ENCODE measurements around the gene COL23A1.

The COL23A1 gene

GRCh38 chr5:178252258-178252657 lies 337.9 kb downstream of the COL23A1 start:
- Histone ChIP-seq H3K4me1 (ENCODE audit: low read length) (no peaks in the 10 kb centered on the region), H3K9me3 (ENCODE audit: insufficient read depth, low read length) (no peaks in the 10 kb centered on the region), H2AFZ (ENCODE audit: low read depth, low read length) (no peak overlapping the region), H4K20me1 (ENCODE audit: insufficient read depth, low read length) (no peaks in the 10 kb centered on the region), H3K27me3 (ENCODE audit: low read depth, low read length) (no peaks in the 10 kb centered on the region), H3K4me3 (ENCODE audit: low read length) (no peak overlapping the region), H3K36me3 (replicated peaks; ENCODE audit: low read depth, low read length) (no peaks in the 10 kb centered on the region), H3K27ac (ENCODE audit: low read length) (no peak overlapping the region), H3K9ac (ENCODE audit: low read length) (no peak overlapping the region), H3K79me2 (ENCODE audit: low read length) (no peaks in the 10 kb centered on the region), H3K4me2 (ENCODE audit: low read length) (no peak overlapping the region)
- no peak for TF ChIP-seq EZH2phosphoT487 (IDR thresholded peaks at IDR 0.05; ENCODE audit: low read depth)
- no peak for TF ChIP-seq CTCF (IDR thresholded peaks at IDR 0.05; ENCODE audit: low read depth, low read length)

DNA sequence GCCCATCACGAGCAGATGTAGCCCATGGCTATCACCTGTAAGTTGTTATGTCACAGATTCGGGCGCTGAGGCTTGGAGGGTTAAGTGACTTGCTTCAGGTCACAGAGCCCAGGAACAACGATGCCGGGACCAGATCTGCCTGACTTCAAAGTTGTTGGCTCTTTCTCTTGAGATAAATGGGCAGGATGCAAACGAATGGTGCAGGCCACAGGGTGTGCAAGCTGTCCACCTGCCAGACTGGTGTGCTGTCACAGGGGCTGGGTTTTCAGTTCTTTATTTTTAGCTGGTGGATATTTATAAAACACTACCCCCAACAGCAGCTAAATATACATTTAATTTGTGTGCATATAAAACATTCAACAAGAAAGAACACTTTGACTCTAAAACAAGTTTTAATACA lies 339.9 kb downstream of the COL23A1 start:
- no peak overlapping the region for H2AFZ ChIP-seq (ENCODE audit: low read depth, low read length)
- no peak overlapping the region for H3K4me3 ChIP-seq (ENCODE audit: low read length)
- H3K9me3 ChIP-seq (ENCODE audit: insufficient read depth, low read length) = no peaks in the 10 kb centered on the region
- no peaks in the 10 kb centered on the region for H4K20me1 ChIP-seq (ENCODE audit: insufficient read depth, low read length)
- no peaks in the 10 kb centered on the region for H3K79me2 ChIP-seq (ENCODE audit: low read length)
- H3K9ac ChIP-seq (ENCODE audit: low read length) = no peak overlapping the region
- no peak for TF ChIP-seq EZH2phosphoT487 (IDR thresholded peaks at IDR 0.05; ENCODE audit: low read depth)
- no peak for TF ChIP-seq CTCF (IDR thresholded peaks at IDR 0.05; ENCODE audit: low read depth, low read length)
- H3K4me1 ChIP-seq (ENCODE audit: low read length) = no peaks in the 10 kb centered on the region
- no peaks in the 10 kb centered on the region for H3K36me3 ChIP-seq (replicated peaks; ENCODE audit: low read depth, low read length)
- no peak overlapping the region for H3K4me2 ChIP-seq (ENCODE audit: low read length)
- no peaks in the 10 kb centered on the region for H3K27me3 ChIP-seq (ENCODE audit: low read depth, low read length)
- H3K27ac ChIP-seq (ENCODE audit: low read length) = no peak overlapping the region

DNA sequence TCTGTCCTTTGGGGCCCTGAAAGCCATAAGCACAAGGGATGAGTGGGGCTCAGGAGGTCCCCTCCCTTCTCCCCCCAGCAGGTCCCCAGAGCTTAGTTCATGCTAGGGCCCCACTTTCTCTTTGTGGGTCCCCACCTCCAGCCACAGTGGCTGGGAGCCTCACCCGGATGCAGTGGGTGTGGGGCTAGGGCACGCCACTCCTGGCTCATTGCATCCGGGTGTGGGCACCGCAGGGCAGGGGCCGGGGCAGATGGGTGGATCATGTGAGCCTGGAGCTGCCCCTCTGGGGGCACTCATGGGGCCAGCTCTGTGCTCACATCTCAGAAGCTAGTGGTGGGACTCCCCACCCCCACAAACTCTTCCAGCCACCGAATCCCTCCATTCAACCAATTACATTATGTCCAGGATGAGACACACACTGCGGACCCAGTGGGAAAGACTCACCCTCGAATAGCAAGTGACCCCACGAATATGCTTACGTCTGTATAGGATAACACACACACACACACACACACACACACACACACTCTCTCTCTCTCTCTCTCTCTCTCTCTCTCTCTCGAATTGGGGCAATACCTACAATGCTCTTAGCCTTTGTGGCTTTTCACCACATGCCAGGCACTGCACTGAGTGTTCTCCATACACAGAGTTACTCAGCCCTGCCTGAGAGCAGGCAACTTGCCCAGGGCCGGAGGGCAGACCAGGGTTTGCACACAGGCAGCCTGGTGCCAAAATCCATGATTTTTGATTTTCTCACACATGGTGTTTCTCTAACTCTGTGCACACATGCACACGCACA lies 340.8 kb downstream of the COL23A1 start:
- Histone ChIP-seq H3K4me1 (ENCODE audit: low read length) (no peaks in the 10 kb centered on the region), H3K9ac (ENCODE audit: low read length) (no peak overlapping the region), H3K27ac (ENCODE audit: low read length) (no peak overlapping the region), H2AFZ (ENCODE audit: low read depth, low read length) (no peak overlapping the region), H3K4me2 (ENCODE audit: low read length) (no peak overlapping the region), H3K27me3 (ENCODE audit: low read depth, low read length) (no peaks in the 10 kb centered on the region), H3K36me3 (replicated peaks; ENCODE audit: low read depth, low read length) (no peaks in the 10 kb centered on the region), H4K20me1 (ENCODE audit: insufficient read depth, low read length) (no peaks in the 10 kb centered on the region), H3K4me3 (ENCODE audit: low read length) (no peak overlapping the region), H3K9me3 (ENCODE audit: insufficient read depth, low read length) (no peaks in the 10 kb centered on the region), H3K79me2 (ENCODE audit: low read length) (no peaks in the 10 kb centered on the region)
- no peak for TF ChIP-seq EZH2phosphoT487 (IDR thresholded peaks at IDR 0.05; ENCODE audit: low read depth)
- TF ChIP-seq CTCF (IDR thresholded peaks at IDR 0.05; ENCODE audit: low read depth, low read length) = no peak

DNA sequence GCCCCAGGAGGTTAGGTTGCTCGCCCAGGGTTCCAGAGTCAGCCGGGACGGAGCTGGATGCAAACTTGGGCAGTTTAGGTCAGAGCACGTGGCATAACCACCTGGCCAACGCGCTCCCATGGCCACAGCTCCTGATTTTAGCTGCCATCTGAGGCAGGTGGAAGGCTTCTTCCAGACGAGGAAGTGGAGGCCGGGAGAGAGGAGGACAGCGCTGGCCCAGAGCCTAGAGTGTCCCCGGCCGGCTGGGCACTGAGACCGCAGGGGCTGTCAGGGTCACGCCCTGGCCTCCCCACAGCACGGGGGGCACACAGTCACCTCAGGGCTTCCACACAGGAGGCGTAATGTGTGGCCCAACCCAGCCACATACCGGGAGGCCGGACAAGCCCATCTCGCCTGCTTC lies 341.4 kb downstream of the COL23A1 start:
- no peak overlapping the region for H3K27ac ChIP-seq (ENCODE audit: low read length)
- no peaks in the 10 kb centered on the region for H4K20me1 ChIP-seq (ENCODE audit: insufficient read depth, low read length)
- TF ChIP-seq EZH2phosphoT487 (IDR thresholded peaks at IDR 0.05; ENCODE audit: low read depth) (no peak), CTCF (IDR thresholded peaks at IDR 0.05; ENCODE audit: low read depth, low read length) (no peak)
- no peak overlapping the region for H3K4me3 ChIP-seq (ENCODE audit: low read length)
- H3K36me3 ChIP-seq (replicated peaks; ENCODE audit: low read depth, low read length) = no peaks in the 10 kb centered on the region
- H3K9ac ChIP-seq (ENCODE audit: low read length) = no peak overlapping the region
- no peak overlapping the region for H2AFZ ChIP-seq (ENCODE audit: low read depth, low read length)
- H3K4me1 ChIP-seq (ENCODE audit: low read length) = no peaks in the 10 kb centered on the region
- H3K27me3 ChIP-seq (ENCODE audit: low read depth, low read length) = no peaks in the 10 kb centered on the region
- no peaks in the 10 kb centered on the region for H3K79me2 ChIP-seq (ENCODE audit: low read length)
- no peaks in the 10 kb centered on the region for H3K9me3 ChIP-seq (ENCODE audit: insufficient read depth, low read length)
- H3K4me2 ChIP-seq (ENCODE audit: low read length) = no peak overlapping the region

All from OCI-LY3 (cell line).